CD4-positive, alpha-beta T cell treated with Interleukin-2 at 100 ng/mL for 4 hours (primary cell): ENCODE measurements around the gene SMPD4.
"Not testable (repeated sequence)": the region's sequence is repeated elsewhere in the genome, so short reads cannot be mapped to it uniquely, and the experiment has no call there.

Experiments used
- DNase-seq: peaks from one replicate; pipeline ENCODE4 v3.0.0-alpha.2; 2020; ENCODE audit warnings: low spot score

Gene SMPD4

DNA sequence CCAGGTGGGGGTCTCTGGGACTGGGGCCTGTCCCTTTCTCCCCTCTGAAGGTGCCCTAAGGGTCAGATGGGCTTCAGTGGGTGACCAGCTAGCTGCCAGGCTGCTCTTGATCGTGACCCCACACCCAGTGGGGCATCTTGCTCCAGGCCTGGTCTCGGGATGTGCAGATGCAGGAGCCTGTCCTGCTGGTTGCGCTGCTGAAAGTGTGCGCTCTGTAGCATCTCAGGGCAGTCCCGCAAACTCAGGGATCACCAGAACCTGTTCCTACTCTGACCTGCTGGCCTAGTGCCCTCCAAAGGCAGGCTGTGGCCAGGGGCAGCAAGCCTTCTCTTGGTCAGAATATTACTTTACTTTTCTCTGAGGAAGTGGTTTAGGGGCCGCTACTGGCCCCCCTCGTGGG is 40.9 kb downstream of the SMPD4 start:
- not testable (repeated sequence) for DNase-seq

DNA sequence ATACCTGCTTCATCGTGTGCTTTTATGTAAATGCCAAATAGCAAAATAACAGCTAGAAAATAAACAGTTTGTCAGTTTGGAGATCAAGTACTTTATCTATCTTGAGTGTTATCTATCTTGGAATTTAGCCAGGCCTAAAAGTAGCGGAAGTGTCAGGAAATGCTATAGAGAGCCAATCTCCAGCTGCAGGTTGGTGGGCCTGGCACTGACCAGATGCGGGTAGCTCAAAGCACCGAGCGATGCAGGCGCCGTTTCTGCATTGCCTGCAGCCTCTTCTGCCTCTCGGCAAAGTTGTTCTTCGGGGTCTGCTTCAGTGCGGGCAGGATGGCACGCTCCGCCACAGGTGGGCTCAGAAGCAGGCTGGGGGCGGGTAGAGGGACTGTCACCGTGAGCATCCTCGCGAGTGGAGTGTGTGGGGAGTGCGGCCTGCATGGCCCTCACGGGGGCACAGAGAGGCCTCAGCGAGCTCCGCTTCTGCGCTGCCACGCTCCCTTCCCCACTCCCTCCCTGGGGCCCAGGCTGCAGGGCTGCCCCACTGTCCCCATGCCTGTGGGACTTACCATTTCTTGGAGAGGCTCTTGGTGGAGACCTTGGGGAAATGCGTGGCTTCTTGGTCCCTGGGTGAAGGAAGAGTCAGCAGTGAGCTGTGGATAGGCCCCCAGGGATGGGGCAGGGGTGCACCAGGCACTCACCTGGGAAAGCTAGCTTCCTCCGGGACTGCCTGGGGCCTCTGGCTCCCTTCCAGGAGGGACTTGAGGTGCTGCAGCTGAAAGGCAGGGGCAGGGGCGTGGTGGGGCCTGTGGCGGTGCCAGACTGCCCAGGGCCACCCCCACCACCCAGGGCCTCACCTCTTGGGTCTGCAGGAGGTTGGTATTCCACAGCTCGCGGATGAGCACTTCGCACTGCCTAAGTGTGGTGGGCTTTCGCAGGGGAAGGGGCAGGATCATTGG is 41.8 kb downstream of the SMPD4 start:
- not testable (repeated sequence) for DNase-seq

DNA sequence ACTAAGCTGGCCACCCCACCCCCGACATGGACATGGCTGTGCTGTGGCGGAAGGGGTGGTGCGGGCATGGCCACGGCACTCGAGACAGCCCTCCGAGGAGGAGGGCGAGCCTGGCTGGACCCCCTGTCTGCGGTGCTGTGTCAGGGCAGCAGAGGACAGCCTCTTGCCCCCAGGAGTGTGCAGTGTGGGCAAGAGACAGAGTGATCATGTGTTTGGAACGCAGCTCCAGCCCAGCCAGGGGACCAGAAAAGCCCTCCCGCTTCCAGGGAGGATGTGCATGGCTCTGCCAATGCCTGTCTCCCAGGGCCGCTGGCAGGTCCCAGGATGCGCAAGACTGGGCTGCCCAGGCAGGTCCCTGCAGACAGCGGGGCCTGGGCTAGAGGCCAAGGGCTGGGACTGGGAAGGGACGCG is 42.6 kb downstream of the SMPD4 start:
- DNase-seq, result not testable (repeated sequence)

- DNase-seq, result not testable (repeated sequence)
Measured at GRCh38 chr2:130138326-130138725, 43.1 kb downstream of the SMPD4 start.

- DNase-seq, result not testable (repeated sequence)
Measured at GRCh38 chr2:130137118-130137517, 44.3 kb downstream of the SMPD4 start.

- not testable (repeated sequence) for DNase-seq
Measured at GRCh38 chr2:130136546-130136945, 44.9 kb downstream of the SMPD4 start.

DNA sequence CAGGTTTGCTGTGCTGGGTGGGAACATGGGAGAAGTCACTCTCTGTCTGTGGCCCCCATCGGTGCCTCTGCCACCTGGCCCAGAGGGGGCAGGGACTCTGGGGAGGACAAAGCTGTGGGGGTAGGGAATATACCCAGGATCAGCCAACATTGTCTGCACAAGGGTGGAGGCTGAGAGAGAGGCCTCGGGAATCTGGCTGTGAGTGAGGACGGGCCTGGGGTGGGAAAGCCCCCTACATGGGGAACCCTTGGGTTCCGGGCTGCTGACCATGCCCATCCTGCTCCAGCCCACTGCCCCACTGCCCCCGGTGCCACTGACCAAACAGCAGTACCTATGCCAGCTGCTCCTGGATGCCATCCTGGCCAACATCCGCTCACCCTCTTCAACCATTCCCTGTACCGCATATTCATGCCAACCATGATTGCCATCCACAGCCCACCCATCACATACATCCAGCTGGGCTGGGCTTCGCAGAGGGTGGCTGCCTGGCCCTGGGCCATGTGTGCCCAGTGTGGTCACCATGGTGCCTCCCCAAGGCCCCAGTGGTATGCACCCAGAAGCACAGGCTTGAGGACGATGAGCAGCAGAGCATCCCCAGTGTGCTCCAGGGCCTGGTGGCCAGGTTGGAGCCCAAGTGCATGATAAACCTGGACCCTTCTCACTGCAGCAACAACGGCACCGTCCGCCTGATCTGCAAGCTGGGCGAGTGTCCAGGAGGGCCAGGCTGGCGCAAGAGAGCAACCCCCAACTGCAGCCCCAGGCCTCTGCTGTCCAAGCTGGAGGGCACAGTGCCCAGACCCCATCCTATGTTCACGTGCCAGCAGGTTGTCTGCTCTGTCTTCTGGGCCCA is 45.5 kb downstream of the SMPD4 start:
- no peak for DNase-seq

DNA sequence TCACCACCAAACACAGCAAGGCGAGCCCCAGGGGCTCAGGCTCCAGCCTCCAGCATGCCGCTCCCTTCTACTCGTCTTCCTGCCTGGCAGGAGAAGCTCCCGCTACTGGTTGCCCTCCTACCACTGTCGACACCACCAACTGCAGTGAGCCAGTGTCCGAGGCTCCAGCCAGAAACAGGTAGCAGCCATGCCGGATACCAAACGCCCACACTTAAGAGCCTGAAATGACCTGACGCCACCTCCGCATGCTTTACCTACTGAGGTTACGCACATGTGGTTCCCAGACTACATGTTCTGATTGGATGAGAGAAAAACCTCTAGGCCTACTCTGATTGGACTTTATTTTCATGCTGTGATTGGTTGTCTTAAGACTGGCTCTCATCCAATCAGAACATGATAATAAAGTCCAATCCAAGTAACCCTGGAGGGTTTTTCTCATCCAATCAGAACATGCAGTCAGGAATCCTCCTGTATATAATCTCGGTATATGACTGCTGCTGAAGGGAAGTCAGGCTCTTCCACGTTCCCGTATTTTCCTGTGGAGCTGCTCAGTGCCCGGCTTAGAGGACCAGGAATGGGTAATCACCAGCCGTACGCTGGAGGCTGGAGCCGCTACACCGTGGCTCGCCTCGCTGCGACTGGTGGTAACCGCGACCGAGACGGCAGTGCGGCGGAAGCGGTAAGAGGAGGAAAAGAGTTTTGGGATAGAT is 52.1 kb downstream of the SMPD4 start, which contains the start of gene POTEF:
Gene POTEF, minus strand, starts transcription at position 103 of the 710 bp plus-strand sequence. CDS start 8,707 bp downstream, outside the sequence.
- not testable (repeated sequence) for DNase-seq

DNA sequence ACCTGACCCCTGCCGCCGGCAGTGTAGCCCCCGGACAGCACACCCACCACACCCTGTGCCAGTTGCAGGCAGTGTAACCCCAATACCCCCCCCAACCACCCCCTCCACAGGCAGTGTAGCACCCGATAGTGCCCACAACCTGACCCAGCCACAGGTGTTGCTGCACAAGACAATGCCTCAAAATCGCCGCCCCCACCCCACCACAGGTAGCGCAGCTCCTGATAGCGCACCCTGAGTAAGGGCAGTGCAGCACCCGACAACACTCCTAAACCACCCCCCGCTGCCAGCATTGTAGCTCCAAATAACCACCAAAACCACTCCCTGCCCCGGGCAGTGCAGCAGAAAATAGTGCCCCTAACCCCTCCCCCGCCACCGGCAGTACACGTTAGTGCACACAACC is 52.9 kb downstream of the SMPD4 start:
- DNase-seq, result not testable (repeated sequence)

DNA sequence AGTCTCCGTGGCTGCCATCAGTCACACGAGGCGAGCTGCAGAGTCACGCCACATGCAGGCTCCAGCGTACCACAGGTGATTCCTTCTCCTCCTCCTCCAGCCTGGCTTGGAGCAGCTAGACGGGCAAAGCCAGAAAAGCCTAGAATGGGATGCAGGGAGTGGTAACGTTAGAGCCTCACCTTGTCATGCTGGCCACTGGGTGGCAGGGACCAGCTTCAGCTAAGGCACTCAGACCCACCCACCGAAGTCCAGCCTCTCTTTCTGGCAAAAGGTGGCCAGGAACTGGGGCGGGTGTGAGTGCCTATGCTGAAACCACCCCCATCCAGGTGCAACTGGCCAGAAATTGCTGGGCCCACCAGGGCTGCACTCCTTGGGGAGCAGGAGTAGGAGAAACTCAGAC is 53.7 kb downstream of the SMPD4 start:
- DNase-seq, result not testable (repeated sequence)

DNA sequence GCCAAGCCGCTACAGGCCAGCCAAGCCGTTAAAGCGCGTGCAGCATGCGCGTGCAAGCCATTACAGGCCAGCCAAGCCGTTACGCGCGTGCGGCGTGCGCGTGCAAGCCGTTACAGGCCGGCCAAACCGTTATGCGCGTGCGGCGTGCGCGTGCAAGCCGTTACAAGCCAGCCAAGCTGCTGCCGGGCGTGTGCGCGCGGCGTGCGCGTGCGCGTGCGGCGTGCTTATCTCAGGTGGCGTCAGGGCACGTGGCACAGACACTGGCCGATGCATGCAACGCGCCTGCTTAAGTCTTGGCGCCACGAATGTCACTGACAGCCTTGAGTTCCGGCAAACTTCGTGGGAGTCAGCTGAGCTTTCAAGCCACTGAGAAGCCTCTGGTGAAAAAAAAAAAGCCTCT is 60.5 kb downstream of the SMPD4 start:
- not testable (repeated sequence) for DNase-seq

DNA sequence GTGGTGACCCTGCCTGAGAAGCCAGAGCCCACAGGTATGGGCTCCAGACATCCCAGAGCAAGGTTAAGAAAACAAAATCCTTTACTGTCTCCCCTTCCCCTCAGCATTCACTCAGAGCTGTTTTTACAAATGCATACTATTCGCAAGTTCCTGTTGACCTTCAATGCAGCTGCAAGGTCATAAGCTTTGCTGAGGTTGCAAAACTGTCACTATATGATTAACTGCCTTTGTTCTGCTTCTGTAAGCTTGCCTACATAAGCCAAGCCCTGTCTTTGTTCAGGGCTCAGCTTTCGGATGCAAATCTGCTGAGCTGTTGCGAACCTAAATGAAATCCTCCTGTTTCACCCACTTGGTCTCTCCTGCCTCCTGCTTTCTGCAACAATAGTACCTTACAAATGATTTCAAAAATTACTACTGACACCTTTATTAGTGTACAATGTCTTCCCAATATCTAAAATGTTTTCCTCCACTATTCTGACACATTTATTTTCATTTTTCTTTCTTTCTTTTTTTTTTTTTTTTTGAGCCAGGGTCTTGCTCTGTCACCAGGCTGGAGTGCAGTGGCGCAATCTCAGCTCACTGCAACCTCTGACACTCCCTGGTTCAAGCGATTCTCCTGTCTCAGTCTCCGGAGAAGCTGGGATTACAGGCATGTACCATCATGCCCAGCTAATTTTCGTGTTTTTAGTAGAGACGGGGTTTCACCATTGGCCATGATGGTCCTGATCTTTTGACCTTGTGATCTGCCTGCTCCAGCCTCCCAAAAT is 78.6 kb downstream of the SMPD4 start:
- DNase-seq, result not testable (repeated sequence)
